ENCODE measurements around the gene TUBA1B.
"Not testable (repeated sequence)": the region's sequence is repeated elsewhere in the genome, so short reads cannot be mapped to it uniquely, and the experiment has no call there.

Gene TUBA1B

DNA sequence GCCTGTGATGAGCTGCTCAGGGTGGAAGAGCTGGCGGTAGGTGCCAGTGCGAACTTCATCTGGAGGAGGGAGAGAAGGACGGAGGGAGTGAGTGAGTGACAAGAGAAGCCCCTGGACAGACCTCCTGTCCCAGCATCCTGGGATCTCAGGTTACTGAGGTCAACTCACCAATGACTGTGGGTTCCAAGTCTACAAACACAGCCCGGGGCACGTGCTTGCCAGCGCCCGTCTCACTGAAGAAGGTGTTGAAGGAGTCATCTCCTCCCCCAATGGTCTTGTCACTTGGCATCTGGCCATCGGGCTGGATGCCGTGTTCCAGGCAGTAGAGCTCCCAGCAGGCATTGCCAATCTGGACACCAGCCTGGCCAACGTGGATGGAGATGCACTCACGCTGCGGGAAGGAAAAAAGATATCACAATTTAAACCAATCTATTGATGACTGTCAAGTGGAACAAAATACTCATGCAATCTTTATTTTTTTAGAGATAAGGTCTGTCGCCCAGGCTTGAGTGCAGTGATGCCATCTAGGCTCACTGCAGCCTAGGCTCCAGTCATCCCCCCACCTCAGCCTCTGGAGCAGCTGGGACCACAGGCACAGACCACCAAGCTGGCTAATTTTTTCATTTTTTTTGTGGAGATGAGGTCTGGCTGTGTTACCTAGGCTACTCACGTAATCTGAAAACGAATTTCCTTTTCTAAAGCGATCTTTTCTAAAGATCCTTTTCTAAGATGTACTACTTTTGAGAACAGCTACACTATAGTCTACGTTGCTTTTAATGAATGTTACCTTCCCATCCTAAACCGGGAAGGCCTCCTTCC, 1.7 kb downstream of the TUBA1B start:
- H3K27ac ChIP-seq: peak overlapping the region; percentile 95
- DNase-seq (ENCODE audit: low read depth, low spot score): no peak

DNA sequence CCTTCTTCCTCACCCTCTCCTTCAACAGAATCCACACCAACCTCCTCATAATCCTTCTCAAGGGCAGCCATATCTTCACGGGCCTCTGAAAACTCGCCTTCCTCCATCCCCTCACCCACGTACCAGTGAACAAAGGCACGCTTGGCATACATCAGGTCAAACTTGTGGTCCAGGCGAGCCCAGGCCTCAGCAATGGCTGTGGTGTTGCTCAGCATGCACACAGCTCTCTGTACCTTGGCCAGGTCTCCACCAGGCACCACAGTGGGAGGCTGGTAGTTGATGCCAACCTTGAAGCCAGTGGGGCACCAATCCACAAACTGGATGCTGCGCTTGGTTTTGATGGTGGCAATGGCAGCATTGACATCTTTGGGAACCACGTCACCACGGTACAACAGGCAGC, 3.2 kb downstream of the TUBA1B start:
- H3K27ac ChIP-seq: not testable (repeated sequence)

DNA sequence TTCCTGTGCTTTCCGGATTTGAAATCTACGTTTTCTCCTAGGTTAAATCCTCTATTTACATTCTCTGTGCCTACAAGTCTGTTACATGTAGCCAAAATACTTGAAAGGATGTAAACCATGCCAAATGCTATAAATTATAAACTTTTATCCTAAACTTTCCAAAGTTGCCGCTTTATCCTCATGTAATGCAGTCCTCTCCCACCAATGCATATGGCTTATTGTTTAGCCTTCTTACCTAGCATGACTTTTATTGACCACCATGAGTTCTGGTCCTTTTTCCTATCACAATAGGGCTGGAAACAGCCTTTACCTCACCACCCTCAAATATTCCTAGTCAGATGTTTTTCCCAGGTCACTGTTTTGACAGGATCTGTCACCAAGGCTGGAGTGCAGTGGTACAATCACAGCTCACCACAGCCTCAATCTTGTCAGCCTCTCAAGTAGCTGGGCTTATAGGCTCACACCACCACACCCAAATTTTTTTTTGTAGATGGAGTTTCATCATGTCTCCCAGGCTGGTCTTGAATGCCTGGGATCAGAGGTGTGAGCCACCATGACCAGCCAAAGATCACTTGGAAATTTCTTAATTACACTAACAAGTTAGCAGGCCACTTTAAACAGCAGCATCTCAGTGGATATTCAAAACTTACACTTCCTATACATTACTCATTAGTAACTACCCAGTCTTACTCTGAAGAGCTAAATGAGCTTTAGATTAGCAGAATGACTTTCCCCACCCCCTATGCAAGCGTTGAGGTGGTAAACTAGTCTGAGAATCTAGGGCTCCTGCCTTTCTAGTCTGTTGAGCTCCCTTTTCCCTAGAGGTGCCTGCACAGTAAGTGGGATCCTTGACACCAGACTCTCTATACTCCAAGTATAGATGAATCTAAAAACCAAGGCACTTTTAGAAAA, 4.1 kb downstream of the TUBA1B start:
- H3K27ac ChIP-seq: no peak overlapping the region
- DNase-seq (ENCODE audit: low read depth, low spot score): no peak

More for the DNA sequence above, 3.2 kb downstream of the TUBA1B start:
- not testable (repeated sequence) for DNase-seq (ENCODE audit: low read depth, low spot score)

DNA sequence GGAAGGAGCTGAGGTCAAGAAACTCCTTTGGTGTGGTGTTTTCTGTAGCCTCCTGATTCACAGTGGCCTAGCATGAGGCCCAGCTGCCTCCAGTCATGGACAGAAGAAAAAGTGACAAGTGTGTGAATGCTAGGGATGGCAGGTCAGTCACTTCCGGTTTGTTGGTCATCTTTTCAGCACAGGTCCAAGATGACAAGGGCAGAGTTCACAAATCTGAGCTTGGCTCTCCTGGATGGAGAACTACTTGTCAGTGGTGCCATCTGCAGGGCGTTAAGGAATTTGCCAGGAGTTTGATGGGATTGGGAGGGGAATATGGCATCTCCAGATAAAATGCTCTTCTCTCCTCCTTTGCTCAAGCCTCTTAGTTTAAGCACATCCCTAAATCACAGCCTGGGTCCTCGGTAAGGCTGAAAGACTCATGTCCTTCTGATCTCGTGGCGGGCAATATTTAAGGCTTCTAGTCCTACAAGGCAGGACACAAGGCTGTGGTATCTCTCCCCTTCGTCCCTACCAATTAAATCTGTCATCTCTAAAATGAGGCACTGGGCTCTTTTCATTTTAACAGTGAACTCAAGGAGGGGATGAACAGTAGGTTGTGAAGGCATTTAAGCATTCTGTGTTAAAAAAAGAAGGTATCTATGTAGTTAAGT, 10.0 kb downstream of the TUBA1B start:
- DNase-seq (ENCODE audit: low read depth, low spot score): no peak
- H3K27ac ChIP-seq: no peak overlapping the region

DNA sequence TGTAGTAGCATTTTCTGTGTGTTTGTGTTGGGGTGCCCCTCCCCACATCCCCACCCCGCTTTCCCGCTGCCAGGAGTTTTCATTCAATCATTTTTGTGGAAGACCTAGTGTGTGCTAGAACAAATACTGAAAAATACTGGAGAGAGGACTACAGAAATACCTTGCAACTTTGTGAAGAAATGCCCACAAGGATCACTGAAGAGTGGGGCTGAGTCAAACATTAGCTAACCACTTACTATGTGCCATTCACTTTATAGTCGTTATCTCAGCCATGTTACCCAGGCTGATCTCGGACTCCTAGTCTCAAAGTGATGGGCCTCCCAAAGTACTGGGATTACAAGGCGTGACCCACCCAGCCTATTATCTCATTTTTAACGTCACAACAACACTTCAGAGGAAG, 20.0 kb downstream of the TUBA1B start:
- no peak for DNase-seq (ENCODE audit: low read depth, low spot score)
- peak overlapping the region; percentile 69 for H3K27ac ChIP-seq

DNA sequence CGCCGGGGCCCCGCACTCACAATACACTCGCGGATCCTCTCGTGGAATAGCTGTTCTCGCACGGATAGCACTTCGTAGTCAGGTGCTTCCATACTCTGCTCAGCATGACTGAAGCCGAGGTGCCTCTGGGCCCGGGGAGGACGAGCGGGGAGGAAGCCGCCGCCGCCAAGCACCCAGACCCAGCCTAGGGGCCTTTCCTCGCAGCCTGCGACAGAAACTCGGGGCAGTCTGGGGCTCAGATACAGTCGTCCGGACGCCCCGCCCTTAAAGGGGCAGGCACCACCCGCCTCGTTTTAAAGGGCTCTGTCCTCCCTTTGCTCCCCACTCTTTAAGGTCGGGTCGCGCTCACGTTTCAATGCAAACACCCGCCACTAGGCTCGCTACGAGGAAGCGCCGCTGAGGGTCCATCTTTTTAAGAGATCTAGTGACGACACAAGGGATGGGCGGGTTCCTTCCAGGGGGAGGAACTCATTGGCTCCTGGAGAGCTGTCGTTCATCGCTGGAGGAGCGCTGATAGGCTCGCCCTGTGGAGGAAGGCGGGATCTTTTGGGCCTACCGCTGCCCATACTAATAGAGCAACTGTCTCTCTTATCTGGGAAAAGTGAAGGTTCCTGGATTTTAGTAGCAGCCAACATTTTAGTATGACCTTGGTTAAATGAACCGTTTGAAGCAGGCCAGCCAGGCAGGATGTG, 20.6 kb downstream of the TUBA1B start, which contains the start of gene LMBR1L:
Gene LMBR1L, minus strand, starts transcription at position 384 of the 692 bp plus-strand sequence. Its CDS starts 292 bp downstream, at position 92.
- H3K27ac ChIP-seq: peak within 1 kb of the TSS; percentile 69
- peak; percentile 79 for DNase-seq (ENCODE audit: low read depth, low spot score)

DNA sequence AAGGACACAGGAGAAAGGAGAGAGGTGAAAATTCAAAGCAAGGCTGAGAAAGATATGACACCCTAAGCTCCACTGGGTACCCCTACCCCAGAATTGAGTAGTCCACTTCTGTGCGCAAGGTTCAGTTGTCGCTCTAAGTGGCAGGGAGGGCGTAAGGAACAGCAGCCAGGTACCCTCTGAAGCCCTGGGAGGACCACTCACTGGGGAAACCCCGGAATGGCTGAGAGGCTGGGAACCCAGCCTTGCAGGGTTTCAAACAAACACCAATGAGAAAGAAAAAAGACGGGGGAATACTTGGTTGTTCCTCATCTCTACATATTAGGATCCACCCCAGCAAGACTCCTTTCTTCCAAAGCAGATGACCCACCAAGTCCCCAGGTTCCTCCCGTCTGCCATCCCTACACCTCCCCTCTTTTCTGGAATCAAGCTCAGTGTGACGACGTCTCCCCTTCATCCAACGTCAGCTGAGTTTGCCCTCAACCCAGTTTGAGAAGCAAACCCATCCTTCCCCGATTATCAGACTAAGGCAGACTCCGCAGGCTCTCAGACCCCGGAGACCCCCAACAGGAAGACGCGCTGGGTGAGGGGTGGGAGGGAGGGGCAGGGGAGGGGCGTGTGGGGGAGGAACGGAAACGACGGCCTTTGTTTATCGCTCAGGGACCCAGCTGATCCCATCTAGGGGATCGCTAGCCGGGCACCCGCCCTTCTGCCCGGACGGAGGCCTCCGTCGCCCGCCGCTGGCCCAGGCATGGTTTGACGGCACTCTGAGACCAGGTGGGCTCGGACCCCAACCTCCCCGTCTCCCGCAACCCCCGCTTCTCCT, 21.3 kb downstream of the TUBA1B start:
- H3K27ac ChIP-seq: peak overlapping the region; percentile 69
- no peak for DNase-seq (ENCODE audit: low read depth, low spot score)

DNA sequence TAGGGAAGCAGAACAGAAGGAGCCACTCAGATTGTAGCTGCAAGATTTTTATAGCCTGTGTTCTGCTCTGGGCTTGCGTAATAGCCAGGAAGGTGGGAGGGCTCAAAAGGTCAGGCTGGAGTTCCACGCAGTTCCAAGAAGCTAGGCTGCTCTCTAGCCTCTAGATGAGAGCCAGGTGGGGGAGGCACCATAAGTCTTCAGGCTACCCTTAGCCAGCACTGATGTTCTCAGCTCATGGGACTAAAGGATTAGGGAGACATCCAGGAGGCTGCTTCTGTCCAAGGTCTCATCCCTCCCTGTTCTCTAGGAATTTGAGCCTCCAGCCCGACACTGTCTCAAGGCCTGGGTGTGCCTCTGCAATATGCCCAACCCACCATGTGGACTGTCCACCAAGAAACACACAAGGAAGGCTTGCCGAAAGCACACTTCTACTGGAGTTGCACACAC, 22.2 kb downstream of the TUBA1B start:
- no peak for DNase-seq (ENCODE audit: low read depth, low spot score)
- no peak overlapping the region for H3K27ac ChIP-seq

DNA sequence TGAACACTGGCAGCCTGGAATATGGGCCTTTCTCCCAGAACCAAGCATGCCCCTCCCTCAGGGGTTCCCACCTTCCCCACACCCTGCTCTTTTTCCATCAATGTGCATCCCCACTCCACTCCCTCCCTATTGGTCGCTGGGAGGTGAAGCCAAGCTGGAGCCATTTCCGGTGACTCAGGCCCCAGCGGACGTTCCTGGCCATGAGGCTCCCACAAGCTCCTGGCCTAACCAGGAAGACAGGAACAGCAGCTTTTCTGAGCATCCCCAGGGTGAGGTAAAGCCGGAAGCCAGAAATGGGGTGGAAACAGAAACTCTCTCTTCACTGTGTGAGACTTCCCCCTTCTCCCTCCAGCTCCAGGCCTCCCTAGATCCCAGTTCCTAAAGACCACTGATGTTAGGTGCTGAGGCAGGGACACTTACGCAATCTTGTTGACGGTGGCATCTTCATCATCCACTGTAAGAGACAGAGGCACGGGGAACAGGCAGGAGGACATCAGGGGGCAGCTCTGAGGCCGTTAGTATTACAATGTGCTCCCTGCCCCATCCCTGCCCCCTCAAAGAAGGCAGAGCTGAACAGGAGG, 25.6 kb downstream of the TUBA1B start:
- DNase-seq (ENCODE audit: low read depth, low spot score): peak; percentile 40
- H3K27ac ChIP-seq: peak overlapping the region; percentile 37

DNA sequence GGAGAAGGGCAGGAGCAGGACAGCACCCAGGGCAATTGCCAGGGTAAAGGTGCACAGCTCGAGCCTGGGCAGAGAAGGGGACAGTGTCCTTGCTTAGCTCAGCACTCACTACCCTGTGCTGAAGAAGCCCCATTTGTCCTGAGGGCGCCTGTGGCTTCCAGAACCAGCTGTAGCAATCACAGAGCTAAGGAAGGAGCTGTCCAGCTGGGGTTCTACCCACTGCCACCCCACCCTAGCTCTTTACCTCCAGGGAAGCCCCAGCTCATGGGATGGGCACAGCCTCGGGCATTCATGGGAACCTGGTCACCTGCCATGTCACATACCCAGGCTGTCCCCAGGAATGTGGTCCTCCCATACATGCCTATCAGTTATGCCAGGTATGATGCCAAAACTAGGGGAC, 26.4 kb downstream of the TUBA1B start:
- DNase-seq (ENCODE audit: low read depth, low spot score): no peak
- no peak overlapping the region for H3K27ac ChIP-seq

DNA sequence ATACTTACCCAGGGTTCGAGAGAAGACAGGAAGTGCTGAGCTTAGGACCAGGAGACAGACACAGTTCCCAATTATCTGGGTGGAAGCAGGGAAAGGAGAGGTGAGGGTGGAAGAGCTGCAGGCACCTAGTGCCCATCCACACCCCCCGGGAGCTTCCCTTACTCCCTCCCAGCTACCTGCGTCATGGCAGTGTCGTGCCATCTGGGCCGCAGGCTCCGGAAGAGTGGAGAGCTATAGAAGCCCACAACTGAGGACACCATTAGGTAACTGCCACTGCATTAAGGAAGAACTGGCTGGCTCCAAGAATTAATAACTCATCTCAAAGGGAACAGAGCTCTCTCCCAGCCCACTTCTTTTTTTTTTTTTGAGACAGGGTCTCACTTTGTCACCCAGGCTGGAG, 30.8 kb downstream of the TUBA1B start:
- DNase-seq (ENCODE audit: low read depth, low spot score): no peak
- no peak overlapping the region for H3K27ac ChIP-seq

DNA sequence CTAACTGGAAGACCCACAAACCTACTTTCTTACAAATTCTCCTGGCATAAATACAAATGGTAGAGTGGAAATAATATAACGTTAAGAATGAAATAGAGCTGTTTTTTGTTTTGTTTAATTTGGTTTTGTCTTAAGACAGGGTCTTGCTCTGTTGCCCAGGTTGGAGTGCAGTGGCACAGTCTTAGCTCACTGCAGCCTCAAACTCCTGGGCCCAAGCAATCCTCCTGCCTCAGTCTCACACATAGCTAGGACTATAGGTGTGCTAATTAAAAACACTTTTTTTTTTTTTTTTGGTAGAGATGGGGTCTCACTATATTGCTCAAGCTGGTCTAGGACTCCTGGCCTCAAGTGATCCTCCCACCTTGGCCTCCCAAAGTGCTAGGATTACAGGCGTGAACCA, 32.5 kb downstream of the TUBA1B start:
- H3K27ac ChIP-seq: no peak overlapping the region
- no peak for DNase-seq (ENCODE audit: low read depth, low spot score)

DNA sequence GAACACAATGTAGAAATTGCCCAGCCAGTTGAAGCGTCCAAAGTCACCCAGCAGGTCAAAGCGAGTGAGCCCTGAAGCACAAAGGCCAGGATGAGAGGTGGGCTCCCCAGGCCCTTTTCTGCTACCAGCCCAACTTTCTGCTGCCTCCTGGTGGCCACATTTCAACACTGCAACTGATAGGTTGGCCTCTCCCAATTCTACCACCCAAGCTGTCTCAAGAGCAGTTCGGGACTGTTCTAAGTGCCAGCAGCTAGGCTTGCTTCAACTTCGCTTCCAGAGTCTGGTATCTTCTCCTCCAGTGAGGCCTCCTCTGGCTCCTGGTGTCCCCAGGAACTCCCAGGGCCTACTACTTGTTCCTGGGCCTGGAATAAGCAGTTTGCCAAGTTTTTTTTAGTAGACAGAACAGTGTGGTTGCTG, 33.2 kb downstream of the TUBA1B start:
- no peak overlapping the region for H3K27ac ChIP-seq
- no peak for DNase-seq (ENCODE audit: low read depth, low spot score)

DNA sequence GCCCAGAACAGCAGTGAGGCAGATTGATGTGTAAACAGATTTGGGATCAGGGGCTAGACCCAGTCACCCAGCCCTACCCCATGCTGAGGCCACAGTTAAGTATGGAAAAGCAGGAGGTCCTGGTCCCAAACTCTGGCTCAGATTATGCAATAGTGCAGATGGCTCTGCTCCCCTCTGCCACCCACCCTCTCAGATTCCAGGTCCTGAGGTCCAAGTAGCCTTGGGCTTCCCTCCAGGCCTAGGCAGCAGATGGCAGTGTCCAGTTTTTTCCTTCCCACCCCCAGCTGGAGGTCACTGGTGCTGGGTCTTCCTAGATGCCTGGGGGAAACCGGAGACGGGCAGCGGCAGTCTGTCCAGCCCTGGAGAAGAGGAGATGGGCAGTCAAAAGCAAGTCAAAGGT, 33.8 kb downstream of the TUBA1B start:
- no peak overlapping the region for H3K27ac ChIP-seq
- no peak for DNase-seq (ENCODE audit: low read depth, low spot score)

DNA sequence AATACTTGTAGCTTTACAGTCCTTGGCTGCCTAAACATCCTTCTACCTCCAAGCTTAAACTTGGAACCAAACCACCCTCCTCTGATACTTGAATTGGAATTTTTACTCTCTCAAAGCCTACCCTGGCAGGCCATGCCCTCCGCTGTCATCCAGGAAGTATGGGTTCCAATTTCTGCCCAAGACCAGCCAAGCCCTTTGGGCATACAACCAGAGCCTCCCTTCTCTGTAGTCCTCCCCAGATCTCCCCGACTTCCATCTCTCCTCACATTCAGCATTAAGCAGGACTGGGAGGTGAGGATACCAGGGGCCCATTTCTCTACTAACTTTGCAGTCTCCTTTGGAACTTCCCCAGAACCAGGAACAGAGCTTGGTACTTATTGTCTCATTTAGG, 36.2 kb downstream of the TUBA1B start:
- DNase-seq (ENCODE audit: low read depth, low spot score): no peak
- no peak overlapping the region for H3K27ac ChIP-seq

DNA sequence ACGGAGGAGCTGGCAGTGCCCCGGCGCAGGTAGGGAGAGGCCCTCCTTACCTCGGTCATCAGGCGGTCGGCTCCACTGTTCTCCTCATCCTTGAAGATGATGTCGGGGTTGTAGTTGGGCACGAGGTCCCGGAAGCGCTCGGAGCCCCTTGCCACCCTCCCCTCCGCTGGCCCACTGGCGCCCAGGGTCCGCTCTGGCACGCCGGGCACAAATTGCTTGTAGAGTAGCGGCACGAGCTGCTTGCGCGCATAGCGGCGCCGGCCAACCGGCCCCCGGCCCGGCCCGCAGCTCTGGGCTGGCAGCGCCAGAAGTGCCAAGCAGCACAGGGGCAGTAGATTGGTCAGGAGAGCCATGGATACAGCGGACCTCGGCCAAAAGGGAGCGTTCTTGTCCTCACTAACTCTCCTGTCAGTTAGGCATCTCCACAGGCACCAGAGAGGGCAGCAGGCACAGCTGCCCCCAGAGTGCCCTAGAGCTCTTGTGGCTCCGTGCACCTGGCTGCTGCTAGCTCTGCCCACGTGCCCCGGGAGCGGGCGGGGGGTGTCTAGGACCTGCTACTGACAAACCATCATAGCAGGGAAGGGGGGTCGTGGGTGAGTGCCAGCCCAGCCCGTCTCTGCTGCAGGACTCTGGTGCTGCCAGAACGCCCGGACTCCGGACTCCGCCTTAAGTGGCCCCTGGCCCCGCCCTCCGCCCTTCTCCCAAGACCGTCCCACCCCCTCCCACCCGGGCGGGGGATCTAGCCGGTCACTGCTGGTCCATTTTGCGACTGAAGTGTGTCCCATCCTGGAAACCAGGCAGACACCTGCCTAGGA, 36.8 kb downstream of the TUBA1B start, which contains the start of gene DHH:
Gene DHH, minus strand, starts transcription at position 642 of the 815 bp plus-strand sequence. Its CDS starts 289 bp downstream, at position 353.
- no peak for DNase-seq (ENCODE audit: low read depth, low spot score)
- H3K27ac ChIP-seq: no peak within 1 kb of the TSS

DNA sequence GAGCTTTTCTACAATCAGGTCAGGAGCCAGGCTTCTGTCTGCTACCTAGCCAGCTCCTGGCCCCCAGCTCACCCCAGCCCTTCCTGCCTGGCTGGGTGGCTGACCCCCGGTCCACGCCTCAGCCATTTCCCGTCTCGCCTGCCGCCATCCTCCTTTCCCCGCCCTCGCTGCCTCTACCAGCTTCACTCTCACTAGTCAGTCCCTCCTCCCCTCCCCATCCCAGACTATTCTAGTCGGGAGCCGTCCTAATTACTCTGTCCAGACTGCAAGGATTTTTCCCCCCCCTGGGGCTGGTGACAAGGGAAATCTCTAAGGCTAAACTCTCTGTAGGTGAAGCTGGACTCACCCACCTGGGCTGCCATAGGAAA, 37.4 kb downstream of the TUBA1B start:
- no peak for DNase-seq (ENCODE audit: low read depth, low spot score)
- H3K27ac ChIP-seq: no peak overlapping the region

All from epithelial cell of prostate (primary cell).